ENCODE data around the gene RRM2.

DNA sequence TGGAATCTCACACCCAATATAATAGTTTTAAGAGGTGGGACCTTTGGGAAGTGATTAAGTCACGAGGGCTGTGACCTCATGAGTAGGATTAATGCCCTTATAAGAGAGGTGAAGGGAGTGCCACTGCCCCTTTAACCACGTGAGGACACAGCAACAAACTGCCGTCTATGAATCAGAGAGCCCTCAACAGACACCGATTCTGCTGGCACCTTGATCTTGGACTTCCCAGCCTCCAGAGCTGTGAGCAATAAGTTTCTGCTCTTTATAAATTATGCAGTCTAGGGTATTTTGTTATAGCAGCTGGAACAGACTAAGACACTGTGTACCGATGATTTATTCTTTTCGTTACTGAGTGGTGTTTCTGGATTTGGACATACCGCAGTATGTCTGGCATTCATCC, 56.2 kb downstream of the RRM2 start:
- no peak for TF ChIP-seq EP300 (IDR thresholded peaks at IDR 0.05)
- TF ChIP-seq, protein P1, sequence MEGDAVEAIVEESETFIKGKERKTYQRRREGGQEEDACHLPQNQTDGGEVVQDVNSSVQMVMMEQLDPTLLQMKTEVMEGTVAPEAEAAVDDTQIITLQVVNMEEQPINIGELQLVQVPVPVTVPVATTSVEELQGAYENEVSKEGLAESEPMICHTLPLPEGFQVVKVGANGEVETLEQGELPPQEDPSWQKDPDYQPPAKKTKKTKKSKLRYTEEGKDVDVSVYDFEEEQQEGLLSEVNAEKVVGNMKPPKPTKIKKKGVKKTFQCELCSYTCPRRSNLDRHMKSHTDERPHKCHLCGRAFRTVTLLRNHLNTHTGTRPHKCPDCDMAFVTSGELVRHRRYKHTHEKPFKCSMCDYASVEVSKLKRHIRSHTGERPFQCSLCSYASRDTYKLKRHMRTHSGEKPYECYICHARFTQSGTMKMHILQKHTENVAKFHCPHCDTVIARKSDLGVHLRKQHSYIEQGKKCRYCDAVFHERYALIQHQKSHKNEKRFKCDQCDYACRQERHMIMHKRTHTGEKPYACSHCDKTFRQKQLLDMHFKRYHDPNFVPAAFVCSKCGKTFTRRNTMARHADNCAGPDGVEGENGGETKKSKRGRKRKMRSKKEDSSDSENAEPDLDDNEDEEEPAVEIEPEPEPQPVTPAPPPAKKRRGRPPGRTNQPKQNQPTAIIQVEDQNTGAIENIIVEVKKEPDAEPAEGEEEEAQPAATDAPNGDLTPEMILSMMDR (IDR thresholded peaks at IDR 0.05): no peak

Data from ovary (tissue), 3 donors.